Neutrophil (primary cell): Measurements from ENCODE around the gene CYP2W1.
"Not testable (repeated sequence)": the region's sequence is repeated elsewhere in the genome, so short reads cannot be mapped to it uniquely, and the experiment has no call there.

Source experiments
- H3K27ac ChIP-seq: fragments of 200-600 bp; sonication (generic); 2 replicates; pipeline ENCODE4 v1.5.1; 2016; ENCODE audit warnings: mild to moderate bottlenecking, moderate library complexity
- H3K27me3 ChIP-seq: fragments of 200-600 bp; sonication (generic); 2 replicates; pipeline ENCODE4 v1.6.0; 2016; ENCODE audit warnings: mild to moderate bottlenecking
- H3K36me3 ChIP-seq: fragments of 200-600 bp; sonication (generic); 2 replicates; pipeline ENCODE4 v1.5.1; 2017
- H3K4me1 ChIP-seq, 2 experiments: fragments of 200-600 bp in 1 of 2; sonication (generic) in 1 of 2; 1 replicate in 1 of 2; 2 replicates in 1 of 2; pipeline versions ENCODE4 v1.5.1 to v1.6.1; 2013 to 2016; ENCODE audit warnings: low read depth in 1 of 2, low read length in 1 of 2, mild to moderate bottlenecking in 1 of 2, moderate library complexity in 1 of 2; ENCODE audit not compliant: control insufficient read depth in 1 of 2, insufficient read depth in 1 of 2
- H3K4me3 ChIP-seq, 2 experiments: fragments of 200-600 bp in 1 of 2; sonication (generic) in 1 of 2; 1 replicate in 1 of 2; 2 replicates in 1 of 2; pipeline ENCODE4 v1.5.1; 2013 to 2016; ENCODE audit warnings: low read depth in 1 of 2, low read length in 1 of 2, mild to moderate bottlenecking in 1 of 2, moderate library complexity in 1 of 2
- H3K9me3 ChIP-seq: fragments of 200-600 bp; sonication (generic); 2 replicates; pipeline ENCODE4 v1.5.1; 2016
- CTCF ChIP-seq: fragments of 200-600 bp; sonication (generic); IDR thresholded peaks from 2 replicates; pipeline ENCODE4 v1.5.1; 2016; ENCODE audit warnings: antibody characterized with exemption

CYP2W1 gene

GRCh38 chr7:1029637-1030443, 46.9 kb downstream of the CYP2W1 start:
- H3K27ac ChIP-seq, result no peak overlapping the region
- no peak overlapping the region for H3K4me3 ChIP-seq
- TF ChIP-seq CTCF, result no peak
- H3K36me3 ChIP-seq, result no peaks in the 10 kb centered on the region
- peaks cover 47% of the 10 kb centered on the region for H3K27me3 ChIP-seq
- H3K9me3 ChIP-seq, result no peaks in the 10 kb centered on the region
- H3K4me1 ChIP-seq, result peaks cover 10 to 15% of the 10 kb centered on the region in 2 experiments

- peaks cover 43% of the 10 kb centered on the region for H3K27me3 ChIP-seq
- no peaks in the 10 kb centered on the region for H3K9me3 ChIP-seq
- no peak overlapping the region for H3K27ac ChIP-seq
- H3K4me3 ChIP-seq, result no peak overlapping the region
- no peak for TF ChIP-seq CTCF
- no peaks in the 10 kb centered on the region for H3K36me3 ChIP-seq
- H3K4me1 ChIP-seq, result peaks cover 10 to 15% of the 10 kb centered on the region in 2 experiments
Measured at GRCh38 chr7:1030444-1031070, 47.6 kb downstream of the CYP2W1 start.

GRCh38 chr7:1031716-1032455, 48.9 kb downstream of the CYP2W1 start:
- Histone ChIP-seq H3K9me3 (no peaks in the 10 kb centered on the region), H3K27ac (no peak overlapping the region), H3K27me3 (peaks cover 30% of the 10 kb centered on the region), H3K36me3 (no peaks in the 10 kb centered on the region), H3K4me3 (no peak overlapping the region), H3K4me1 (peaks cover 10 to 15% of the 10 kb centered on the region in 2 experiments)
- no peak for TF ChIP-seq CTCF

- Histone ChIP-seq H3K27me3 (peaks cover 22% of the 10 kb centered on the region), H3K4me3 (no peak overlapping the region), H3K36me3 (no peaks in the 10 kb centered on the region), H3K9me3 (no peaks in the 10 kb centered on the region), H3K27ac (no peak overlapping the region), H3K4me1 (peaks cover 6 to 9% of the 10 kb centered on the region in 2 experiments)
- TF ChIP-seq CTCF, result no peak
Measured at GRCh38 chr7:1032536-1033181, 49.7 kb downstream of the CYP2W1 start.

GRCh38 chr7:1033546-1034145, 50.7 kb downstream of the CYP2W1 start:
- Histone ChIP-seq H3K9me3 (no peaks in the 10 kb centered on the region), H3K36me3 (no peaks in the 10 kb centered on the region), H3K27ac (no peak overlapping the region), H3K4me3 (no peak overlapping the region), H3K27me3 (peaks cover 12% of the 10 kb centered on the region), H3K4me1 (peaks cover 4 to 5% of the 10 kb centered on the region in 2 experiments)
- TF ChIP-seq CTCF, result no peak

GRCh38 chr7:1034769-1035168, 51.8 kb downstream of the CYP2W1 start:
- not testable (repeated sequence) for H3K36me3 ChIP-seq, H3K27ac ChIP-seq, H3K27me3 ChIP-seq, H3K9me3 ChIP-seq, H3K4me1 ChIP-seq, H3K4me3 ChIP-seq

- H3K27me3 ChIP-seq, H3K4me3 ChIP-seq, H3K9me3 ChIP-seq, H3K36me3 ChIP-seq, H3K27ac ChIP-seq, H3K4me1 ChIP-seq: not testable (repeated sequence)
Measured at GRCh38 chr7:1036164-1036928, 53.4 kb downstream of the CYP2W1 start.
